ENCODE measurements around the gene RNF225.
"Not testable (repeated sequence)": the region's sequence is repeated elsewhere in the genome, so short reads cannot be mapped to it uniquely, and the experiment has no call there.

The RNF225 gene

GRCh38 chr19:58409010-58409790, 13.7 kb downstream of the RNF225 start:
- no peak for DNase-seq (ENCODE audit: low spot score)

- no peak for DNase-seq (ENCODE audit: low spot score)
These were observed 21.1 kb downstream of the RNF225 start for GRCh38 chr19:58416604-58417003.

DNA sequence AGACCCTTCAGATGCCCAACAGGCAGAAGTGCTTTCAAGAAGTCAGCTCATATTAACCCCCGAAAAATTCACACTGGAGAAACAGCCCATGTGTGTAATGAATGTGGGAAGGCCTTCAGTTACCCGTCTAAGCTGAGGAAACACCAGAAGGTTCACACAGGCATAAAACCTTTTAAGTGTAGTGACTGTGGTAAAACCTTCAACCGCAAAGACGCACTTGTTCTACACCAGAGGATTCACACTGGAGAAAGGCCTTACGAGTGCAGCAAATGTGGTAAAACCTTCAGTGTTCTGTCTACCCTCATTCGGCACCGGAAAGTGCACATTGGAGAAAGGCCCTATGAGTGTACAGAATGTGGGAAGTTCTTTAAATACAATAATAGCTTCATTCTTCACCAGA, 21.6 kb downstream of the RNF225 start:
- DNase-seq (ENCODE audit: low spot score), result no peak

GRCh38 chr19:58428617-58429016, 33.2 kb downstream of the RNF225 start:
- no peak for DNase-seq (ENCODE audit: low spot score)

GRCh38 chr19:58429745-58430144, 34.3 kb downstream of the RNF225 start:
- DNase-seq (ENCODE audit: low spot score), result no peak

GRCh38 chr19:58434217-58434616, 38.8 kb downstream of the RNF225 start:
- DNase-seq (ENCODE audit: low spot score), result no peak

- peak; percentile 98 for DNase-seq (ENCODE audit: low spot score)
These were observed 44.4 kb downstream of the RNF225 start, which contains the start of gene ZNF132 for GRCh38 chr19:58439576-58440554. TSS of gene ZNF132 (minus strand) at chr19:58440153. CDS start at chr19:58439821, 332 bp downstream.

GRCh38 chr19:58440556-58440955, 45.1 kb downstream of the RNF225 start:
- DNase-seq (ENCODE audit: low spot score), result no peak

GRCh38 chr19:58442986-58443385, 47.5 kb downstream of the RNF225 start:
- not testable (repeated sequence) for DNase-seq (ENCODE audit: low spot score)

Data from germinal center (tissue), 1 donor.